Prostate gland (tissue), 2 donors: Measurements from ENCODE around the gene COX5A. TPM values are rescaled to one million over a fixed set of nuclear protein-coding genes. Genes with fewer than 3 reads are reported as not detected.

Source experiments
- DNase-seq: peaks from one replicate; pipeline ENCODE4 v3.0.0-alpha.2; 2019; ENCODE audit warnings: low spot score
- H3K27ac ChIP-seq, 2 donors: fragments of 200-600 bp; sonication (generic); 2 replicates each; pipeline ENCODE4 v1.5.1; 2017 to 2019
- H3K27me3 ChIP-seq: fragments of 200-600 bp; sonication (generic); replicated peaks from 2 replicates; pipeline ENCODE4 v1.5.1; 2019; ENCODE audit not compliant: insufficient read depth
- H3K36me3 ChIP-seq, 2 donors: fragments of 200-600 bp; sonication (generic); 1 replicate in 1 of 2; 2 replicates in 1 of 2; pipeline versions ENCODE4 v1.5.1 to v1.8.1; 2017 to 2019
- H3K4me1 ChIP-seq: fragments of 200-600 bp; sonication (generic); replicated peaks from 2 replicates; pipeline ENCODE4 v1.5.1; 2019
- H3K4me3 ChIP-seq, 2 donors: fragments of 200-600 bp; sonication (generic); 2 replicates each; pipeline ENCODE4 v1.5.1; 2017 to 2019
- H3K9me3 ChIP-seq: fragments of 200-600 bp; sonication (generic); 2 replicates; pipeline ENCODE4 v1.5.1; 2017
- POLR2A ChIP-seq: fragments of 450-650 bp; IDR thresholded peaks from one replicate; pipeline ENCODE4 v1.6.1; 2016; ENCODE audit warnings: antibody characterized with exemption, mild to moderate bottlenecking
- POLR2AphosphoS5 ChIP-seq: sonication (generic); formaldehyde crosslinking; IDR thresholded peaks from one replicate; pipeline ENCODE4 v1.6.1; 2017; ENCODE audit warnings: antibody characterized with exemption
- WGBS: methylation state at CpG from one replicate; pipeline ENCODE4 v1.1.5; 2018; 5-methylcytosine and 5-hydroxymethylcytosine counted together
- intact Hi-C: fragments of 100-400 bp; cut with DNase I; formaldehyde crosslinking; loops from one replicate; pipeline ENCODE4 v1.14.2; 2022
- total RNA-seq, 2 donors: library from RNA; depleted of rRNA; stranded (reverse); fragments of >200 nt; gene quantifications; one replicate each; pipeline ENCODE4 v1.1.0, GENCODE V29; 2016
- TF ChIP-seq, protein P1 (sequence below), 4 experiments: fragments of 200-600 bp in 2 of 4; fragments of 450-650 bp in 2 of 4; sonication (generic) in 2 of 4; IDR thresholded peaks; 1 replicate in 3 of 4; 2 replicates in 1 of 4; pipeline ENCODE4 v1.5.1; 2016 to 2019; ENCODE audit warnings: antibody characterized with exemption in 4 of 4, mild to moderate bottlenecking in 2 of 4, moderate library complexity in 2 of 4

COX5A gene
- total RNA-seq, 2 donors from 2014 or later: 93.3 to 171 TPM

DNA sequence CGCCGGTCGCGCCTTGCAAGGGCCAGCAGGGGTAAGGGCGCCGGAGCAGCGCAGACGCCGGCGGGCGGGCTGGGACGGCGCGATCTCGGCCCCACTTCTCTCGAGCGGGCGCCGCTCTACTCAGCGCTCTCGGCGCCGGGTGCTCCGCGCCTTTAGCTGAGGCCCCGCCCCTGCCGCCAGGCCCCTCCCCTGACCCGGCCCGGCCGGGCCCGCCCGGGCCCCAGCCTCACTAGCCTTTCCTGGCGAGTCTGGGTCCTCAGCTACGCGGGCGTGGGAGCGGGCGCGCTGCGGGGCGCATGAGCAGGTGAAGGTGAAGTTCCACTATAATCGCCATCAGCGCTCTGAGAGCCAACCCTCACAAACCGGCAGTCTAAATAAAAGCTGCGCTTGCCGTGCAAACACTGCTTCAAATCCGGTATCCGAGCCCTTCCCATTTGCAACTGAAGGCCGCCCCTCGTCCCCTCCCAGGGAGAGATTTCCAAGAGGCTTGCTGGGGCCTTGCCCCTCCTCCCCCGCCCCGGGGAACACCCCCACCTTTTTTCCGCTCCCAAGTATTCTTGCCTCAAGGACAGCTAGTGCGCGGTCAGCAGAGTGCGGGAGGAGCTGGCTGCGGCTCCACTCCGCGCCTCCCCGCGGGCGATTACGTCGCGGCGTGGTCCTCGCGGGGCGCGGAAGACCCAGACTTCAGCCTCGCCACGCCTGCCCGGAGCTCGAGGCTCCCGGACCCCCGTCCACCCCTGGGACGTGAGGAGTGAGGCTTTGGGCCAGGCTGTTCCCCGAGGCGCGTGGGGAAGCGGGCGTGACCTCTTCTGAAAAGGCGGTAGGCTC, 19.0 kb upstream of the COX5A start, which contains the start of gene RPP25:
Gene RPP25 (minus strand): TSS at position 125 of the 828 bp plus-strand sequence. CDS start 189 bp downstream, outside the sequence.
- H3K27ac ChIP-seq: peak within 1 kb of the TSS; percentile 48 to 62
- 1% methylated on average over 43 of the region's 83 CpGs for WGBS
- H3K36me3 ChIP-seq: no peaks in the 10 kb centered on the region
- intact Hi-C loops: loop anchor here (5.0 to 10.0 kb wide), 2 partner anchors 245 to 582 kb away; partner anchors contain the start of gene C15orf39
- TF ChIP-seq POLR2A (peak; percentile 54), POLR2AphosphoS5 (no peak)
- no peaks in the 10 kb centered on the region for H3K9me3 ChIP-seq
- H3K4me3 ChIP-seq: peak within 1 kb of the TSS; percentile 44 to 45
- DNase-seq: peak; percentile 65
- H3K4me1 ChIP-seq: peaks cover 9% of the 10 kb centered on the region
- no peaks in the 10 kb centered on the region for H3K27me3 ChIP-seq

DNA sequence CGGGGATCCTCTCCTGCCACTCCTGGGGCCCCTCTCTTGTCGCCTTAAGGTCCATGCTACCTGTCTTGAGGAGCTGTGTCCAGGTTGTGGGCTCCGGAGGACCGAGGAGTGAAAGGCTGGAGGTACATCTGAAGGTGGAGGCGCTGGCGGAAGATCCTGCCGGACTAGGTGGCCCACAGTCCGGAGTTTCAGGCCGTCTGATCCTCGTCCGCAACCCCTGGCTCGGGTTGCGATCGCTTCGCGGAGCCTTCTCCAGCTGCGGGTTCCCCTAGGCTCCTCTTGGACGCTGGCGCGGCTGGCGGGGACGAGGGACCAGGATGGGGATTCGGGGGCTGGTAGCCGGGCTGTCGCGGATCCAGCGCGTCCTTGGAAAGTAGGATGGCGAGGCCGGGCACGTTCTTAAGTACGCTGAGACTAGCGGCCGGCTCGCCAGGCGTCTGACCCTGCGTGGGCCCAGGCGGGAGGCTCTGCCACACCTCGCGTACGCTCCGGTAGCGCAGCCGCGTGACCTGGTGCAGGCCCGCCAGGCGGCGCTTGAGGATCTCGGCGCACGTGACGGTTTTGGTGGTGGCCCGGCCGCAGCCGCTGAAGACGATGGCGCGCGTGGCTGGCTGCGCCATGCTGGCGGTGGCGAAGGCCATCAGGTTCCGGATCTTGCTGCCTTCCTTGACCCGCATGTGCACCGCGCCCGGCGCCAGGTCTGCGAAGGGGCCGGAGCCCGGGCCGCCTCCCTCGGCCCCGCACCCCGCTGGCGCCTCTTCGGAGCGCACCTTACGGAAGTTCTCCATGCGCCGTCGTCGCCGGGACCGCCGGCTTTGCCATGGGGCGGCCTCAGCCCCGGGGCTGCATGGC, 18.1 kb upstream of the COX5A start:
- H3K27me3 ChIP-seq: no peaks in the 10 kb centered on the region
- peak overlapping the region; percentile 48 to 62 for H3K27ac ChIP-seq
- TF ChIP-seq POLR2AphosphoS5 (peak; percentile 47), POLR2A (no peak)
- TF ChIP-seq, protein P1, sequence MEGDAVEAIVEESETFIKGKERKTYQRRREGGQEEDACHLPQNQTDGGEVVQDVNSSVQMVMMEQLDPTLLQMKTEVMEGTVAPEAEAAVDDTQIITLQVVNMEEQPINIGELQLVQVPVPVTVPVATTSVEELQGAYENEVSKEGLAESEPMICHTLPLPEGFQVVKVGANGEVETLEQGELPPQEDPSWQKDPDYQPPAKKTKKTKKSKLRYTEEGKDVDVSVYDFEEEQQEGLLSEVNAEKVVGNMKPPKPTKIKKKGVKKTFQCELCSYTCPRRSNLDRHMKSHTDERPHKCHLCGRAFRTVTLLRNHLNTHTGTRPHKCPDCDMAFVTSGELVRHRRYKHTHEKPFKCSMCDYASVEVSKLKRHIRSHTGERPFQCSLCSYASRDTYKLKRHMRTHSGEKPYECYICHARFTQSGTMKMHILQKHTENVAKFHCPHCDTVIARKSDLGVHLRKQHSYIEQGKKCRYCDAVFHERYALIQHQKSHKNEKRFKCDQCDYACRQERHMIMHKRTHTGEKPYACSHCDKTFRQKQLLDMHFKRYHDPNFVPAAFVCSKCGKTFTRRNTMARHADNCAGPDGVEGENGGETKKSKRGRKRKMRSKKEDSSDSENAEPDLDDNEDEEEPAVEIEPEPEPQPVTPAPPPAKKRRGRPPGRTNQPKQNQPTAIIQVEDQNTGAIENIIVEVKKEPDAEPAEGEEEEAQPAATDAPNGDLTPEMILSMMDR (IDR thresholded peaks at IDR 0.05): peak in 3 of 4 experiments; percentile 38 to 58 (median 55)
- no peaks in the 10 kb centered on the region for H3K9me3 ChIP-seq
- intact Hi-C loops: loop anchor here (5.0 to 10.0 kb wide), 2 partner anchors 246 to 581 kb away; partner anchors contain the start of gene C15orf39
- peak; percentile 52 for DNase-seq
- no peaks in the 10 kb centered on the region for H3K36me3 ChIP-seq
- H3K4me3 ChIP-seq: peak overlapping the region; percentile 44 to 45
- H3K4me1 ChIP-seq: peaks cover 9% of the 10 kb centered on the region
- 16% methylated on average over 58 of the region's 88 CpGs for WGBS

DNA sequence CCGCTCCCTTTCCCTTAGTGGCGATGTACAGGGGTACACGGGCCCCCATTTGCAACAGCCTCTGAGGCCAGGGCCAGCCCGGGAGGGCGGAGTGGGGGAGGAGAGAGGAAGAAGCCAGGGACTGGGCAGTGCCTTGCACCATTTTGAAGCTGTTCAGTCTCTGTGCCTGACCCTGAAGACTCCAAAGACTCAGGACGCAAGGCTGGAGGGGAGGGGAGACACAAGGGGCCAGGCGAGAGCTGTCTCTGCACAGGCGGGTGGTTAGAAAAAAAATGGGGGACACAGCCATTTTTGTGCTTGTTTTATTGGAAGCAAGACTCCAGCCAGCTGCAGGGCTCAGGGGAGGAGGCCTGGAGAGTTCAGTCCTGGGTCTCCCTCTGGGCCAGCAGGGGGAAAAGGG, 17.1 kb upstream of the COX5A start:
- Histone ChIP-seq H3K4me1 (peaks cover 9% of the 10 kb centered on the region), H3K9me3 (no peaks in the 10 kb centered on the region), H3K36me3 (no peaks in the 10 kb centered on the region), H3K4me3 (no peak overlapping the region), H3K27me3 (no peaks in the 10 kb centered on the region), H3K27ac (no peak overlapping the region)
- no peak for DNase-seq
- WGBS: 82% methylated on average over 8 of the region's 8 CpGs
- TF ChIP-seq, protein P1 (IDR thresholded peaks at IDR 0.05): no peak
- TF ChIP-seq POLR2A (no peak), POLR2AphosphoS5 (no peak)
- intact Hi-C loops: loop anchor here (5.0 to 10.0 kb wide), 2 partner anchors 247 to 580 kb away; partner anchors contain the start of gene C15orf39

DNA sequence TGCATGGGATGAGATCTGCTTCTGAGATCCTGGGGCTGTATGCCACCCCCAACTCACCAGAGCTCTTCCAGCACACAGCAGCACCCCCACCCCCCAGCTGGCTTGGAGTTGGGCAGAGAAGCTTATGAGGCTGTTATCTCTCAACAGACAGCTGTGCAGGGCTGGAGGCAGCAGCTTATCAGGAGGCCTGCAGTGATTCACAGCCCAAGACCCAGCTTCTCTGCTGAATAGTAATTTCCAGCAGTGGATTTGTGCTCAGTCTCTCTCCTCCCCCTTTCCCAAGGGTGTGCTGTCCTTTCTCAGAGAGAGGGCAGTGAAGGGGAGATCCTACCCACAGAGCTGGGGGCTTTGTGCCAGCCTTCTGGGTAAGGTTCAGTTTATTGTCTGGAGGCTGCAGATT, 16.6 kb upstream of the COX5A start:
- Histone ChIP-seq H3K27ac (no peak overlapping the region), H3K4me1 (peaks cover 9% of the 10 kb centered on the region), H3K9me3 (no peaks in the 10 kb centered on the region), H3K4me3 (no peak overlapping the region), H3K27me3 (no peaks in the 10 kb centered on the region), H3K36me3 (no peaks in the 10 kb centered on the region)
- DNase-seq: no peak
- TF ChIP-seq, protein P1 (IDR thresholded peaks at IDR 0.05): no peak
- TF ChIP-seq POLR2A (no peak), POLR2AphosphoS5 (no peak)
- intact Hi-C loops: loop anchor here (5.0 to 10.0 kb wide), 2 partner anchors 322 to 580 kb away; no protein-coding TSS in a partner anchor

DNA sequence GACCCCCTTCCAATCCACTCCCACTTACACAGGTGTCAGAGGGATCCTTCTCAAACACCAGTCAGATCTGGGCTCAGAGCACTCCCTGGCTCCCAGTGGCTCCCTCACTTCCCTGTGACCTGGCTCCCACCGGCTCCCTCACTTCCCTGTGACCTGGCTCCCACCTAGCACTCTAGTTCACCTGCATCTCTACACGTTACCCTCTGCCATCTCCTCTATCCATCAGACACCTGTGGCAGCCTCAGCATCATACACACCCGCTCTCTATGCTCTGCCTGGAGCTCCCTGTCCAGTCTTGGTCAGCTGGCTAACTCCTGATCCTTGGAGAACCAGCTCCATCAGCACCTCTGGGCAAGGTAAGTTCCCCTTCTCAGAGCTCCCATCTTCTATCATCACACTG, 13.1 kb upstream of the COX5A start:
- H3K36me3 ChIP-seq: no peaks in the 10 kb centered on the region
- no peak overlapping the region for H3K4me3 ChIP-seq
- TF ChIP-seq, protein P1 (IDR thresholded peaks at IDR 0.05): no peak
- TF ChIP-seq POLR2A (no peak), POLR2AphosphoS5 (no peak)
- 65% methylated on average over 3 of the region's 3 CpGs for WGBS
- no peaks in the 10 kb centered on the region for H3K9me3 ChIP-seq
- intact Hi-C loops: loop anchor here (2.0 to 10.0 kb wide), 3 partner anchors 180 to 576 kb away; no protein-coding TSS in a partner anchor
- no peaks in the 10 kb centered on the region for H3K4me1 ChIP-seq
- H3K27ac ChIP-seq: no peak overlapping the region
- no peaks in the 10 kb centered on the region for H3K27me3 ChIP-seq
- DNase-seq: no peak
